NCI-H128 (cell line): ENCODE results near the gene ZNF57.
"Not testable (repeated sequence)": the region's sequence is repeated elsewhere in the genome, so short reads cannot be mapped to it uniquely, and the experiment has no call there.

Experiments used
- DNase-seq: peaks from one replicate; lab custom pipeline; 2025; ENCODE audit not compliant: unreplicated experiment; lab: John Stamatoyannopoulos, UW

ZNF57 gene

GRCh38 chr19:2900296-2901252 is at the start of gene ZNF57:
ZNF57 (plus strand) TSS chr19:2900928; CDS start chr19:2901046, 118 bp downstream.
- DNase-seq, result peak; percentile 95

GRCh38 chr19:2852598-2852997 is 48.1 kb upstream of the ZNF57 start:
- DNase-seq, result no peak

- no peak for DNase-seq
Measured at GRCh38 chr19:2853015-2853606, 47.6 kb upstream of the ZNF57 start.

GRCh38 chr19:2854849-2855248 is 45.9 kb upstream of the ZNF57 start:
- no peak for DNase-seq

- DNase-seq, result no peak
Measured at GRCh38 chr19:2856457-2857050, 44.2 kb upstream of the ZNF57 start.

GRCh38 chr19:2858864-2859263 is 41.9 kb upstream of the ZNF57 start:
- DNase-seq, result no peak

- DNase-seq, result no peak
Measured at GRCh38 chr19:2863816-2864215, 36.9 kb upstream of the ZNF57 start.

GRCh38 chr19:2865334-2866100 is 35.2 kb upstream of the ZNF57 start:
- no peak for DNase-seq

- DNase-seq, result no peak
Measured at GRCh38 chr19:2866495-2867024, 34.2 kb upstream of the ZNF57 start.

GRCh38 chr19:2867025-2867991 is 33.4 kb upstream of the ZNF57 start, which contains the start of gene ZNF556:
ZNF556 (plus strand) TSS chr19:2867335; CDS start chr19:2867422, 87 bp downstream.
- no peak for DNase-seq

GRCh38 chr19:2869618-2870017 is 31.1 kb upstream of the ZNF57 start:
- no peak for DNase-seq

- DNase-seq, result not testable (repeated sequence)
Measured at GRCh38 chr19:2872175-2872574, 28.6 kb upstream of the ZNF57 start.

GRCh38 chr19:2877398-2878331 is 23.1 kb upstream of the ZNF57 start:
- no peak for DNase-seq

- no peak for DNase-seq
Measured at GRCh38 chr19:2883686-2884439, 16.9 kb upstream of the ZNF57 start.

GRCh38 chr19:2885736-2886135 is 15.0 kb upstream of the ZNF57 start:
- DNase-seq, result no peak

- peak; percentile 5 for DNase-seq
Measured at GRCh38 chr19:2887391-2887914, 13.3 kb upstream of the ZNF57 start.

- no peak for DNase-seq
Measured at GRCh38 chr19:2888731-2889224, 11.9 kb upstream of the ZNF57 start.
